A673 (cell line): ENCODE results near the gene FBXO31. TPM values are rescaled to one million over a fixed set of nuclear protein-coding genes. Genes with fewer than 3 reads are reported as not detected.

Source experiments
- BruUV-seq: library from RNA; stranded (reverse); fragments of 400-500 nt; replicated peaks from 2 replicates; lab custom pipeline; 2021; lab: Mats Ljungman, UMichigan
- CTCF ChIA-PET: fragments of 300-600 bp; sonication (Branson Sonifier 250); formaldehyde crosslinking; loops from one replicate; lab custom pipeline; 2022; ENCODE audit warnings: antibody characterized with exemption; lab: Charles Lee
- POLR2A ChIA-PET: fragments of 300-600 bp; sonication (Branson Sonifier 250); formaldehyde crosslinking; loops from one replicate; lab custom pipeline; 2022; ENCODE audit warnings: antibody characterized with exemption; ENCODE audit not compliant: low non-redundant PET; lab: Charles Lee
- DNase-seq: peaks from one replicate; pipeline ENCODE4 v3.0.0-alpha.2; 2015; ENCODE audit warnings: low spot score
- H3K27ac ChIP-seq: fragments of 200-600 bp; sonication (generic); 2 replicates; pipeline ENCODE4 v1.5.1; 2016; ENCODE audit warnings: mixed run types, low read depth, mild to moderate bottlenecking, mixed read lengths, antibody characterized with exemption, low read length; ENCODE audit not compliant: poor library complexity, severe bottlenecking
- H3K27me3 ChIP-seq: fragments of 200-600 bp; sonication (generic); replicated peaks from 2 replicates; pipeline ENCODE4 v1.6.1; 2017; ENCODE audit warnings: mixed run types, low read depth, mild to moderate bottlenecking, mixed read lengths, antibody characterized with exemption, low read length; ENCODE audit not compliant: insufficient read depth, poor library complexity
- H3K36me3 ChIP-seq: fragments of 200-600 bp; sonication (generic); 2 replicates; pipeline ENCODE4 v1.6.1; 2016; ENCODE audit warnings: mixed run types, mild to moderate bottlenecking, mixed read lengths, antibody characterized with exemption, low read length; ENCODE audit not compliant: insufficient read depth, poor library complexity, severe bottlenecking
- H3K4me1 ChIP-seq: fragments of 200-600 bp; sonication (generic); 2 replicates; pipeline ENCODE4 v1.6.1; 2017; ENCODE audit warnings: mixed run types, mild to moderate bottlenecking, mixed read lengths, antibody characterized with exemption, low read length; ENCODE audit not compliant: insufficient read depth, poor library complexity, severe bottlenecking
- H3K4me3 ChIP-seq: fragments of 200-600 bp; sonication (generic); 2 replicates; pipeline ENCODE4 v1.5.1; 2016; ENCODE audit warnings: low read depth, mixed run types, mild to moderate bottlenecking, mixed read lengths, low read length; ENCODE audit not compliant: poor library complexity, severe bottlenecking
- H3K9me3 ChIP-seq: fragments of 200-600 bp; sonication (generic); 2 replicates; pipeline ENCODE4 v1.6.1; 2016; ENCODE audit warnings: mixed run types, low read depth, mild to moderate bottlenecking, mixed read lengths, antibody characterized with exemption, low read length; ENCODE audit not compliant: poor library complexity, severe bottlenecking
- CTCF ChIP-seq: fragments of 300-800, 200-600 bp; sonication (generic); conservative IDR thresholded peaks from 2 replicates; pipeline ENCODE4 v1.5.1; 2017; ENCODE audit warnings: low read depth, mild to moderate bottlenecking, antibody characterized with exemption, low read length, moderate library complexity, mixed read lengths
- EZH2 ChIP-seq: fragments of 200-600 bp; sonication (generic); IDR thresholded peaks from 2 replicates; pipeline ENCODE4 v1.6.1; 2017; ENCODE audit warnings: borderline replicate concordance, low read depth, mild to moderate bottlenecking, mixed read lengths, antibody characterized with exemption, low read length; ENCODE audit not compliant: poor library complexity, severe bottlenecking
- intact Hi-C: fragments of 100-400 bp; cut with micrococcal nuclease; formaldehyde crosslinking; loops from one replicate; pipeline ENCODE4 v1.10.0; 2022; ENCODE audit not compliant: unreplicated experiment
- total RNA-seq: library from RNA; stranded (reverse); gene quantifications from 2 replicates; pipeline ENCODE4 v1.2.3, GENCODE V29; 2021

FBXO31 gene
- total RNA-seq, 1 experiment from 2014 or later, result 32.2 TPM

GRCh38 chr16:87333581-87334331, 49.8 kb downstream of the FBXO31 start:
- DNase-seq, result no peak
- TF ChIP-seq CTCF (no peak), EZH2 (no peak)
- ChIA-PET CTCF (no interaction called here), POLR2A (no interaction called here)
- H3K27ac ChIP-seq, result no peak overlapping the region
- H3K36me3 ChIP-seq, result peaks cover 21% of the 10 kb centered on the region
- no peaks in the 10 kb centered on the region for H3K9me3 ChIP-seq
- no peaks in the 10 kb centered on the region for H3K27me3 ChIP-seq
- no peaks in the 10 kb centered on the region for H3K4me1 ChIP-seq
- no peak overlapping the region for H3K4me3 ChIP-seq
- intact Hi-C loops, result no loop called here
- BruUV-seq, result no TSS peak

- no peak overlapping the region for H3K4me3 ChIP-seq
- intact Hi-C loops, result no loop called here
- H3K36me3 ChIP-seq, result peaks cover 21% of the 10 kb centered on the region
- CTCF ChIA-PET, result no interaction called here
- no peak overlapping the region for H3K27ac ChIP-seq
- H3K9me3 ChIP-seq, result no peaks in the 10 kb centered on the region
- BruUV-seq, result no TSS peak
- POLR2A ChIA-PET, result no interaction called here
- no peaks in the 10 kb centered on the region for H3K4me1 ChIP-seq
- H3K27me3 ChIP-seq, result no peaks in the 10 kb centered on the region
- DNase-seq, result no peak
- TF ChIP-seq EZH2 (no peak), CTCF (no peak)
Observed at GRCh38 chr16:87333101-87333500, 50.5 kb downstream of the FBXO31 start.

GRCh38 chr16:87332150-87332549, 51.4 kb downstream of the FBXO31 start:
- no peak for DNase-seq
- POLR2A ChIA-PET, result no interaction called here
- CTCF ChIA-PET, result no interaction called here
- Histone ChIP-seq H3K4me1 (no peaks in the 10 kb centered on the region), H3K27ac (no peak overlapping the region), H3K9me3 (no peaks in the 10 kb centered on the region), H3K36me3 (peaks cover 21% of the 10 kb centered on the region), H3K4me3 (no peak overlapping the region), H3K27me3 (no peaks in the 10 kb centered on the region)
- TF ChIP-seq EZH2 (no peak), CTCF (no peak)
- intact Hi-C loops, result no loop called here
- BruUV-seq, result no TSS peak
